GM23338 (cell line): ENCODE data around the gene NUDC. TPM values are rescaled to one million over a fixed set of nuclear protein-coding genes. Genes with fewer than 3 reads are reported as not detected.

Source experiments
- ATAC-seq: fragments of 200-7000 bp; cut with Tn5 transposase; 3 replicates; pipeline ENCODE4 v1.9.1; 2020
- DNase-seq: peaks from one replicate; pipeline ENCODE4 v3.0.0-alpha.2; 2015; ENCODE audit warnings: low spot score
- H2AFZ ChIP-seq: fragments of 200-600 bp; sonication (generic); 2 replicates; pipeline ENCODE4 v1.8.0; 2016; ENCODE audit warnings: antibody characterized with exemption, mild to moderate bottlenecking, moderate library complexity
- H3F3A ChIP-seq: fragments of 200-600 bp; sonication (generic); replicated peaks from 2 replicates; pipeline ENCODE4 v1.8.0; 2017; ENCODE audit warnings: antibody characterized with exemption, mixed run types, low read depth
- H3K27ac ChIP-seq: fragments of 200-600 bp; sonication (generic); 2 replicates; pipeline ENCODE4 v1.6.1; 2016; ENCODE audit warnings: low read depth
- H3K27me3 ChIP-seq: fragments of 200-600 bp; sonication (generic); 2 replicates; pipeline ENCODE4 v1.8.0; 2016; ENCODE audit warnings: mild to moderate bottlenecking, mixed run types, moderate library complexity; ENCODE audit not compliant: insufficient read depth
- H3K36me3 ChIP-seq: fragments of 200-600 bp; sonication (generic); 2 replicates; pipeline ENCODE4 v1.8.0; 2016; ENCODE audit warnings: mild to moderate bottlenecking; ENCODE audit not compliant: insufficient read depth
- H3K4me1 ChIP-seq: fragments of 200-600 bp; sonication (generic); 2 replicates; pipeline ENCODE4 v1.8.0; 2016; ENCODE audit warnings: mild to moderate bottlenecking, moderate library complexity; ENCODE audit not compliant: insufficient read depth
- H3K4me2 ChIP-seq: fragments of 200-600 bp; sonication (generic); 2 replicates; pipeline ENCODE4 v1.7.1; 2017; ENCODE audit warnings: mixed run types
- H3K4me3 ChIP-seq: fragments of 200-600 bp; sonication (generic); 2 replicates; pipeline ENCODE4 v1.6.1; 2016; ENCODE audit warnings: mixed run types
- H3K79me2 ChIP-seq: fragments of 200-600 bp; sonication (generic); replicated peaks from 2 replicates; pipeline ENCODE4 v1.8.0; 2017; ENCODE audit warnings: mild to moderate bottlenecking; ENCODE audit not compliant: insufficient read depth
- H3K9me2 ChIP-seq: fragments of 200-600 bp; sonication (generic); 2 replicates; pipeline ENCODE4 v1.8.0; 2017; ENCODE audit not compliant: insufficient read depth
- H4K20me1 ChIP-seq: fragments of 200-600 bp; sonication (generic); replicated peaks from 2 replicates; pipeline ENCODE4 v1.8.0; 2017; ENCODE audit warnings: mild to moderate bottlenecking; ENCODE audit not compliant: insufficient read depth
- H3K27ac Mint-ChIP-seq: 2 replicates; pipeline ENCODE4 v1.8.0; 2020; ENCODE audit warnings: inconsistent platforms, mild to moderate bottlenecking, moderate library complexity, mixed read lengths
- H3K27me3 Mint-ChIP-seq: 3 replicates; pipeline ENCODE4 v1.8.0; 2022; ENCODE audit warnings: low read depth, mild to moderate bottlenecking, moderate library complexity, mixed read lengths, inconsistent platforms; ENCODE audit not compliant: insufficient read depth, poor library complexity
- H3K36me3 Mint-ChIP-seq: 3 replicates; pipeline ENCODE4 v1.8.0; 2021; ENCODE audit warnings: low read depth, mild to moderate bottlenecking, inconsistent platforms, moderate library complexity, mixed read lengths
- H3K4me1 Mint-ChIP-seq: 3 replicates; pipeline ENCODE4 v1.8.0; 2020; ENCODE audit warnings: mild to moderate bottlenecking, inconsistent platforms, mixed read lengths
- H3K4me3 Mint-ChIP-seq: 3 replicates; pipeline ENCODE4 v1.8.0; 2021; ENCODE audit warnings: moderate library complexity, mild to moderate bottlenecking, inconsistent platforms, mixed read lengths
- H3K9me3 Mint-ChIP-seq: 3 replicates; pipeline ENCODE4 v1.8.0; 2020; ENCODE audit warnings: moderate library complexity, mild to moderate bottlenecking, inconsistent platforms, mixed read lengths
- EZH2 ChIP-seq: fragments of 200-600 bp; sonication (generic); IDR thresholded peaks from one replicate; pipeline ENCODE4 v1.8.0; 2017; ENCODE audit warnings: antibody characterized with exemption, mild to moderate bottlenecking, low read depth; ENCODE audit not compliant: unreplicated experiment
- EZH2phosphoT487 ChIP-seq: fragments of 200-600 bp; sonication (generic); IDR thresholded peaks from one replicate; pipeline ENCODE4 v1.8.1; 2018; ENCODE audit warnings: antibody characterized with exemption; ENCODE audit not compliant: unreplicated experiment
- JUNB ChIP-seq: IDR thresholded peaks from one replicate; pipeline ENCODE4 v1.6.1; 2016; ENCODE audit warnings: antibody characterized with exemption; ENCODE audit not compliant: unreplicated experiment
- ZNF114 ChIP-seq: fragments of 250-450 bp; sonication (Bioruptor Pico); IDR thresholded peaks from 2 replicates; pipeline ENCODE4 v1.5.0; 2020; ENCODE audit warnings: mild to moderate bottlenecking, moderate library complexity
- ZNF462 ChIP-seq: fragments of 250-450 bp; sonication (Bioruptor Pico); IDR thresholded peaks from 2 replicates; pipeline ENCODE4 v1.5.0; 2020; ENCODE audit warnings: mild to moderate bottlenecking, moderate library complexity
- polyA plus RNA-seq: library from polyadenylated mRNA; unstranded; fragments of >200 nt; fragmentation: Nextera tagmentation; extraction: Ambion mirVana; gene quantifications from 2 replicates; pipeline ENCODE4 v1.2.1, GENCODE V29; 2016
- total RNA-seq: library from RNA; depleted of rRNA; stranded (reverse); fragments of >200 nt; shearing (Covaris generic); gene quantifications from 2 replicates; pipeline ENCODE4 v1.2.3, GENCODE V29; 2014
- TF ChIP-seq, protein P1 (sequence below): IDR thresholded peaks from 2 replicates; pipeline ENCODE4 v1.6.1; 2016; ENCODE audit warnings: antibody characterized with exemption
- TF ChIP-seq, protein P2 (sequence below): IDR thresholded peaks from one replicate; pipeline ENCODE4 v1.6.1; 2018; ENCODE audit warnings: antibody characterized with exemption; ENCODE audit not compliant: unreplicated experiment
- TF ChIP-seq, protein P3 (sequence below), 2 experiments: fragments of 200-600 bp in 1 of 2; sonication (generic) in 1 of 2; conservative IDR thresholded peaks; 2 replicates each; pipeline versions ENCODE4 v1.5.1 to v1.6.1; 2016 to 2017; ENCODE audit warnings: antibody characterized with exemption in 2 of 2, low read depth in 2 of 2, mild to moderate bottlenecking in 2 of 2, moderate library complexity in 1 of 2

The NUDC gene
- total and polyA plus RNA-seq, 2 experiments from 2014 or later, result 96.2 to 224 TPM

DNA sequence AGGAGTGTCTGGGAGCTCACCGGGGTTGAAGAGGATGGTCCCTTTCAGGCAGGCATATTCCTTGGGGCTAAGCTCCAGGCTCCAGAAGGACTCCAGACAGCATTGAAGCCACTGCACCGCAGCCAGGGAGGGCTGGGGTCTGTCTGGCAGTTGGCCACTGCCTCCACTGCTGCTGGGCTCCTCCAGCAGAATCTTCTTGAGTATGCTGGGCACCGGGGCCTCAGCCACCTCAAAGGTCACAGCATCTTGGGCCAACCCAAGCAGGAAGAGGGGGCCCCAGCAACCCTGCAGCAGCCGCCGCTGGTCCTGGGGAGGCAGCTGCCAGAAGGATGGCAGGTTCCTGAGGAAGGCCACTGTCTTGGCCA is 8.2 kb upstream of the NUDC start:
- Histone ChIP-seq H3K79me2 (no peaks in the 10 kb centered on the region), H3F3A (no peaks in the 10 kb centered on the region), H3K27ac (no peak overlapping the region), H3K4me1 (no peaks in the 10 kb centered on the region), H4K20me1 (no peaks in the 10 kb centered on the region; the same call in 1 of the 2 replicates), H3K9me2 (no peaks in the 10 kb centered on the region), H3K4me3 (no peak overlapping the region), H3K36me3 (no peaks in the 10 kb centered on the region), H2AFZ (no peak overlapping the region), H3K27me3 (no peaks in the 10 kb centered on the region), H3K4me2 (no peak overlapping the region)
- TF ChIP-seq EZH2phosphoT487, result no peak
- TF ChIP-seq, protein P1, sequence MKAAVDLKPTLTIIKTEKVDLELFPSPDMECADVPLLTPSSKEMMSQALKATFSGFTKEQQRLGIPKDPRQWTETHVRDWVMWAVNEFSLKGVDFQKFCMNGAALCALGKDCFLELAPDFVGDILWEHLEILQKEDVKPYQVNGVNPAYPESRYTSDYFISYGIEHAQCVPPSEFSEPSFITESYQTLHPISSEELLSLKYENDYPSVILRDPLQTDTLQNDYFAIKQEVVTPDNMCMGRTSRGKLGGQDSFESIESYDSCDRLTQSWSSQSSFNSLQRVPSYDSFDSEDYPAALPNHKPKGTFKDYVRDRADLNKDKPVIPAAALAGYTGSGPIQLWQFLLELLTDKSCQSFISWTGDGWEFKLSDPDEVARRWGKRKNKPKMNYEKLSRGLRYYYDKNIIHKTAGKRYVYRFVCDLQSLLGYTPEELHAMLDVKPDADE, result no peak
- Mint-ChIP-seq H3K4me3 (no peak overlapping the region), H3K36me3 (no peaks in the 10 kb centered on the region), H3K4me1 (no peaks in the 10 kb centered on the region), H3K9me3 (no peaks in the 10 kb centered on the region), H3K27ac (no peak overlapping the region), H3K27me3 (peaks cover 8% of the 10 kb centered on the region)
- ATAC-seq (no peak), DNase-seq (no peak)

DNA sequence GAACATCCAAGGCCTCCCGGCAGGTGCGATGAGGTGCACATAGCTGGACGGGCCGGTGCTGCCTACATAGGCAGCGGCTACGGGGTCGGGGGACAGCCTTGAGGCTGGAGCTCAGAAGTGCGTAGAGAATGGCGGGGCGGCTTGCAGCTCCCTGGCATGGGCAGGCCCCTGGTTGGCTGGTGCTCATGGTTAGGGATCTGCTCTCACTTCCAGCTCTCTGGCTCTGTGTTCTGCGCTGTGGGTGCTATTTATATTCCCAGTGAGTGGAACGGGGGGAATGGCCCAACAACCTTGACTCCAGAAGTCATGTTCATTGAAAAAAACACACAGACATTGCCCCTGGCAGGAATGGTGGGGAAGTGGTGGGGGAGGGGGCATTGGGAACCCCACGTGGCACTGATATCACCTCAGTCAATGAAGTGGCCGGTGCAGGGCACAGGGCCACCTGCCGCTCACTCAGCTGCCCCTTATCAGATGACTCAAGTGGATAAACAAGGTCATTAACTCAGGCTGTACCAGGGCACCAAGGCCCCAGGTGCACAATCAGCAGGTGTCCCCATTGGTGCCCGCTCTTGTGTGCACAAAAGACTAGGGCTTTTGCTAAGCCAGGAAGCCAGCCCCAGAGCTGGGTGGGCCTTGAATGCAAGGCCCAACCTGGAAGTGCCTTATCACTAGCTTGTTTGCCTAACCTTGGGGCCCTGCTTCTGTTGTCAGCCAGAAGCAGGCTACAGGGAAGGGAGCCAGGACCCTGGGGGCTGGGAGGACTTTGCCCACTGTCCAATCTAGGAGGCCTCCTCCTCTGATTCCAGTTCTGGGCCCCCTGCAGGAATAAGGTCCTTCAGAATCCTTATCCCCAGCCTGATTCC is 7.6 kb upstream of the NUDC start, which contains the start of gene NR0B2:
TSS of gene NR0B2 (minus strand) at position 222 of the 866 bp plus-strand sequence. CDS start at position 187, 35 bp downstream.
- H3K27ac Mint-ChIP-seq, result no peak within 1 kb of the TSS
- H4K20me1 ChIP-seq, result no peaks in the 10 kb centered on the region; the same call in 1 of the 2 replicates
- H3K36me3 Mint-ChIP-seq, result no peaks in the 10 kb centered on the region
- no peak within 1 kb of the TSS for H2AFZ ChIP-seq
- H3K79me2 ChIP-seq, result no peaks in the 10 kb centered on the region
- H3K27ac ChIP-seq, result no peak within 1 kb of the TSS
- no peaks in the 10 kb centered on the region for H3K9me2 ChIP-seq
- no peaks in the 10 kb centered on the region for H3K36me3 ChIP-seq
- H3K4me3 Mint-ChIP-seq, result no peak within 1 kb of the TSS
- H3K9me3 Mint-ChIP-seq, result no peaks in the 10 kb centered on the region
- H3K4me1 Mint-ChIP-seq, result no peaks in the 10 kb centered on the region
- no peaks in the 10 kb centered on the region for H3K4me1 ChIP-seq
- H3K4me2 ChIP-seq, result no peak within 1 kb of the TSS
- H3K4me3 ChIP-seq, result no peak within 1 kb of the TSS
- no peaks in the 10 kb centered on the region for H3F3A ChIP-seq
- DNase-seq, result no peak
- peak; percentile 48; the same call in 2 of the 3 replicates for ATAC-seq
- H3K27me3 ChIP-seq, result no peaks in the 10 kb centered on the region
- H3K27me3 Mint-ChIP-seq, result peaks cover 12% of the 10 kb centered on the region
- TF ChIP-seq EZH2 (no peak), ZNF114 (CRISPR knock-in tag) (no peak), JUNB (no peak), ZNF462 (no peak)
- TF ChIP-seq, protein P2, sequence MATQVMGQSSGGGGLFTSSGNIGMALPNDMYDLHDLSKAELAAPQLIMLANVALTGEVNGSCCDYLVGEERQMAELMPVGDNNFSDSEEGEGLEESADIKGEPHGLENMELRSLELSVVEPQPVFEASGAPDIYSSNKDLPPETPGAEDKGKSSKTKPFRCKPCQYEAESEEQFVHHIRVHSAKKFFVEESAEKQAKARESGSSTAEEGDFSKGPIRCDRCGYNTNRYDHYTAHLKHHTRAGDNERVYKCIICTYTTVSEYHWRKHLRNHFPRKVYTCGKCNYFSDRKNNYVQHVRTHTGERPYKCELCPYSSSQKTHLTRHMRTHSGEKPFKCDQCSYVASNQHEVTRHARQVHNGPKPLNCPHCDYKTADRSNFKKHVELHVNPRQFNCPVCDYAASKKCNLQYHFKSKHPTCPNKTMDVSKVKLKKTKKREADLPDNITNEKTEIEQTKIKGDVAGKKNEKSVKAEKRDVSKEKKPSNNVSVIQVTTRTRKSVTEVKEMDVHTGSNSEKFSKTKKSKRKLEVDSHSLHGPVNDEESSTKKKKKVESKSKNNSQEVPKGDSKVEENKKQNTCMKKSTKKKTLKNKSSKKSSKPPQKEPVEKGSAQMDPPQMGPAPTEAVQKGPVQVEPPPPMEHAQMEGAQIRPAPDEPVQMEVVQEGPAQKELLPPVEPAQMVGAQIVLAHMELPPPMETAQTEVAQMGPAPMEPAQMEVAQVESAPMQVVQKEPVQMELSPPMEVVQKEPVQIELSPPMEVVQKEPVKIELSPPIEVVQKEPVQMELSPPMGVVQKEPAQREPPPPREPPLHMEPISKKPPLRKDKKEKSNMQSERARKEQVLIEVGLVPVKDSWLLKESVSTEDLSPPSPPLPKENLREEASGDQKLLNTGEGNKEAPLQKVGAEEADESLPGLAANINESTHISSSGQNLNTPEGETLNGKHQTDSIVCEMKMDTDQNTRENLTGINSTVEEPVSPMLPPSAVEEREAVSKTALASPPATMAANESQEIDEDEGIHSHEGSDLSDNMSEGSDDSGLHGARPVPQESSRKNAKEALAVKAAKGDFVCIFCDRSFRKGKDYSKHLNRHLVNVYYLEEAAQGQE, result no peak
- TF ChIP-seq, protein P3, sequence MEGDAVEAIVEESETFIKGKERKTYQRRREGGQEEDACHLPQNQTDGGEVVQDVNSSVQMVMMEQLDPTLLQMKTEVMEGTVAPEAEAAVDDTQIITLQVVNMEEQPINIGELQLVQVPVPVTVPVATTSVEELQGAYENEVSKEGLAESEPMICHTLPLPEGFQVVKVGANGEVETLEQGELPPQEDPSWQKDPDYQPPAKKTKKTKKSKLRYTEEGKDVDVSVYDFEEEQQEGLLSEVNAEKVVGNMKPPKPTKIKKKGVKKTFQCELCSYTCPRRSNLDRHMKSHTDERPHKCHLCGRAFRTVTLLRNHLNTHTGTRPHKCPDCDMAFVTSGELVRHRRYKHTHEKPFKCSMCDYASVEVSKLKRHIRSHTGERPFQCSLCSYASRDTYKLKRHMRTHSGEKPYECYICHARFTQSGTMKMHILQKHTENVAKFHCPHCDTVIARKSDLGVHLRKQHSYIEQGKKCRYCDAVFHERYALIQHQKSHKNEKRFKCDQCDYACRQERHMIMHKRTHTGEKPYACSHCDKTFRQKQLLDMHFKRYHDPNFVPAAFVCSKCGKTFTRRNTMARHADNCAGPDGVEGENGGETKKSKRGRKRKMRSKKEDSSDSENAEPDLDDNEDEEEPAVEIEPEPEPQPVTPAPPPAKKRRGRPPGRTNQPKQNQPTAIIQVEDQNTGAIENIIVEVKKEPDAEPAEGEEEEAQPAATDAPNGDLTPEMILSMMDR (conservative IDR thresholded peaks at IDR 0.05; ENCODE audit: low read depth in 2 of 2), result no peak
